GM21515 (cell line): ENCODE data around the gene ZCRB1.

Experiments
- ATAC-seq: cut with Tn5 transposase; IDR thresholded peaks from one replicate; pipeline ENCODE4 v1.9.1; 2021; ENCODE audit not compliant: unreplicated experiment

Gene ZCRB1

DNA sequence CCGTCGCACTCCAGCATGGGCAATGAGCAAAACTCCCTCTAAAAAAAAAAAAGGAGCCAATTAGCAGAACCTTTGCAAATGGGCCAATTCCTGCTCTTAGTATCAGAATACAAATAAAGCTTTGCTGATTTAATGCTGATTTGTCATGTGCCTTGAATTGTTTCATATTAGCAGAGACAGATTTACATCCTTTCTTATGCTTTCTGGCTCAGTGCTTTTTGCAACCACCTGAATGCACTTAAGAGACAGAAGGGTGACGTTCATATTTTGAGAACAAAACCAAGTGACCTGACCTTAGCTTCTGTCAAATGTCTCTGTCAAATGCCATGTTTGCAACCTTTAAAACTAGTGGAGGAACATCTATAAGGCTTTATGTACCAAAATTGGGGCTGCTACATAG, 44.0 kb downstream of the ZCRB1 start:
- no peak for ATAC-seq

DNA sequence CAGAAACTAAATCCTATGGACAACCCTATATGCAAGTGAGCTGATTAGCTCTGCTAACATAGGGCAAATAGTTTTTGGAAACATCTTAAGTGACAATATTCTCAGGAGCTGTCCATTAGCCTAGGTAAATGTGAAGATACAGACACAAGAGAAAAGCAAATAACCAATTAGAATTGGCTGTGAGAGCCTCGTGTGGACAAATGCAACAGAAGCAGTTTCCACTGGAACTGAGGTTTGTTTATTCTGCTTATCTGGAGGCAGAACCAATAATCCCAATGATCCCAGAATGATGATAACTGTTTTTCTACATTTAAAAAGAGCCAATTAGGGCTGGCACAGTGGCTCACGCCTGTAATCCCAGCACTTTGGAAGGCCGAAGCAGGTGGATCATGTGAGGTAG, 44.6 kb downstream of the ZCRB1 start:
- no peak for ATAC-seq

DNA sequence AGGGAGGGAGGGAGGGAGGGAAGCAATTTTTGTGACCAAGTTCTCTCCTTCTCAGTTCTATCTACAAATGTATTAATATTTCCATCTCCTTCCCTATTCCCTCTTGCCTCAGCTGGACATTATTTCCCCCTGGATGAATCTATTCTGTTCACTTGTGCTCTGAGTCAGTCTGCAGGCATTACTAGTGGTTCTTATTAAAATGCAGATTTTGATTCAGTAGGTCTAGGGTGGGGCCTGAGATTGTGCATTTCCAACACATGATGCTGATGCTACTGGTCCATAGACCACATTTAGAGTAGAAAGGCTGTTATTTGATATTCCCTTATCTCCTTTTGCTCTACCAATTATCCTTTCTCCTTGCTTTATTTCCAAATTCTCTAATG, 47.8 kb downstream of the ZCRB1 start:
- ATAC-seq: no peak

DNA sequence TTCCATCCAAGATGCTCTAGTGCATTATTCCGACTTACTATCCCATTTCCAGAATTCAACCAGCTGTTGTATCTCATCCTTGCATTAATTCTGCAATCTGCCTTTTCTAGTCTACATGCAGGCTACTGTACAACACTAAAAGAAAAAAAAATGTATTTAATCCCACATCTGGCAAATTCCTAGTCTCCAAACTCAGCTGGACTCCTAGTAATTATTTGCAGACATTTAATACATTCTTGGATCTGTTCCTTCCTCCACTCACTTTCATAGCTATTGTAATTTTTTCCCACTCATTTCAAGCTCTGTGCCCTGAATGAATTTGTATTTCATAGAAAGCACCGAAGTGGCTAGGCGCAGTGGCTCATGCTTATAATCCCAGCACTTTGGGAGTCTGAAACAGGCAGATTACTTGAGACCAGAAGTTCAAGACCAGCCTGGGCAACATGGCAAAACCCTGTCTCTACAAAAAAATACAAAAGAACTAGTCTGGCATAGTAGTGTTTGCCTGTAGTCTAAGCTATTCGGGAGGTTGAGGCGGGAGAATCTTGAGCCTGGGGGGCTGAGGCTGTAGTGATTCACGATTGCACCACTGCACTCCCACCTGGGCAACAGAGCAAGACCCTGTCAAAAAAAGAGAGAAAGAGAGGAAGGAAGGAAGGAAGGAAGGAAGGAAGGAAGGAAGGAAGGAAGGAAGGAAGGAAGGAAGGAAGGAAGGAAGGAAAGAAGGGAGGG, 48.3 kb downstream of the ZCRB1 start:
- ATAC-seq: no peak

DNA sequence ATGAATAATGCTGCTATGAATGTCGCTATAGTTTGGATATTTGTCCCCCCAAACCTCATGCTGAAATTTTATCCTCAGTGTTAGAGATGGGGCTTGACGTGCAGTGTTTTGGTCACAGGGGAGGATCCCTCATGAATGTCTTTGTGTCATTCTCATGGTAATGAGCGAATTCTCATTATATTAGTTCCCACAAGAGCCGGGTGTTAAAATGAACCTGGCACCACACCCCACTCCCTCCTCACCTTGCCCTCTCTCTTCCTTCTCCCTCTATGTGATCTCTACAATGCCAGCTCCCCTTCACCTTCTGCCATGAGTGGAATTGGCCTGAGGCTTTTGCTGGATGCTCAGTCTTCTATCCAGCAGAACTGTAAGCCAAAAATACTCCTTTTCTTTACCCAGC, 50.4 kb downstream of the ZCRB1 start:
- ATAC-seq: no peak

DNA sequence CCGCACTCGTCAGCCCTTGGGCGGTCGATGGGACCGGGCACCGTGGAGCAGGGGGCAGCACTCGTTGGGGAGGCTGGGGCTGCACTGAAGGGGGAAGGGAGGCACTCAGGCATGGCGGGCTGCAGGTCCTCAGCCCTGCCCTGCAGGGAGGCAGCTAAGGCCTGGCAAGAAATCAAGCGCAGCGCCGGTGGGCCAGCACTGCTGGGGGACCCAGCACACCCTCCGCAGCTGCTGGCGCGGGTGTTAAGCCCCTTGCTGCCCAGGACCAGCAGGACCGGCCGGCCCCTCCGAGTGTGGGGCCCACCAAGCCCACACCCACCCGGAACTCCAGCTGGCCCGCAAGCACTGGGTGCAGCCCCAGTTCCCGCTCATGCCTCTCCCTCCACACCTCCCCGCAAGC, 52.2 kb downstream of the ZCRB1 start:
- no peak for ATAC-seq

DNA sequence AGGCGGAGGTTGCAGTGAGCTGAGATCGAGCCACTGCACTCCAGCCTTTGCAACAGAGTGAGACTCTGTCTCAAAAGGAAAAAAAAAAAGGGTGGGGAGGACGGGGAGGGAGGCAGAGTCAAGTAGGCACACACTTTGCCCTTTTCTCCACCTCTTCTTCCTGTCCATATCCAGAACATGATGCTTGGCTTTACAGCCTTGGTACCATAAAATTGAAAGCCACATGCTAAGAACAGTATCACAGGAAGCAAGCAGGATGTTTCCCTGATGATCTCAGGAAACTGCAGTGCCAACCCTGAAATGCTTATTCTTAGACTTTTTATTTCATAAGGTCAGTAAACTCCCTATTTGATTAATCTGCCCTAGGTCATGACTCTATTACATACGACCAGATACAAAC, 55.3 kb downstream of the ZCRB1 start:
- no peak for ATAC-seq

DNA sequence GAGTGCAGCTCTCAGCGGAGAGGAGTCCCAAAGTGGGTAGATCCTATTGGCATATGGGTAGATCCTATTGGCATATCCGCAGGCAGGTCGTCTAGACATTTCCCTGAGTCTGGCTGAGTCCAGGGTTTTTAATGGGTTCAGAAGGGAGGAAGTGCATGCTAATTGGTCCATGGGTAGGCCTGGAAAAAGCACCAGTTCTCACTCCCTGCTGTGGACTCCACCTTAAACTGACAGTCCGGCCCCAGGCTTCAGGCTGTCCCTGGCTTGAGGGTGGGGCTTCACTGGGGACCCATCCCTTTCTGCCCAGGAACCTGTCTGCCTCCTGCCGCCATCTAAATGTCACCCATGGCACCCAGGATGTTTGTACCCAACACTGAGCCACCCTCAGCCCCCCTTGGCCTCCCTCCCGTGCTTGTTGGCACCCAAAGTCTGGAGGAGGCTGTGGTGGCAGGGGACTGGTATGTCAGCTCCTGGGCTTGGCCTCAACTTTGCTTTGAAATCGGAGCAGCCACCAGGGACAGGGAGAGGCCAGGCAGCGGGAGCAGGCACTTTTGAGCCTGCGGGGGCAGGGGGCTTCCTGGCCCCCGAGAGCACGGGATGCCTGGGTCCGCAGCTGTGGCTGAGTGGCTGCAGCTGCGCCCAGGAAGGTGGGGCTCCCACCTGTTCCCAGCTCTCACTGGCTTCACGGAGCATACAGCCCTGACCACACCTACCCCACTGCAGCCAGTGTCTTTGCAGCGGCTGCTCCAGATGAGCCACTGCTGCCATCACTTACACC, 58.3 kb downstream of the ZCRB1 start:
- ATAC-seq: no peak

DNA sequence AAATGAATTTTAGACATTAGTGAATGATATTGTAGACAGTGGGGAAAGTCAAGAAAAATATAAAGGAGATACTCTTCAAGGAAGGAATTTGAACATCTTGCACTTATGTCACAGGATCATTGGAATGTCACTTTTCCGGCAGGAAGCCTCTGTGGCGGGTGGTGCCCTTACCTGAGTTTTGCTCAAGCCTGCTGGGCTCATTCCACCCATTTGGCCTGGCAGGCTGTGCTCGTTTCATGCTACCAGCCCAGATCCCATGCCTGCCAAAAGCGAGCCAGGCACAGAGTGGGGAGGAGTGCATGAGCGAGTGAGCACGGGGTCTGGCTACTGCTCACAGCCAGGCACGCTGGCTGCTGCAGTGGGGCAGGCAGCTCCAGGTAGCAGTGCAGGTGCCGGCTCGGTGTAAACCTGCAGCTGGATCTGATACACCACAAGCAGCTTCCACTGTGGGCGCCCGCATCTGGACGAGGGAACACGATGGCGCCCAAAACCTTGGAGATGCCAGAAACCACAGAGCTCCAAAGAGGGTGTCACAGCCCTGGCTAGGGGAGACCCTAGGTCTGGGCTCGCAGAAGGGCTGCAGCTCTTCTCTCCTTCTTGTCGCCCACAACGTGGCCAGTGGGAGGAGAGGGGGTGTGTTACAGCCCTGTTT, 59.2 kb downstream of the ZCRB1 start:
- no peak for ATAC-seq

DNA sequence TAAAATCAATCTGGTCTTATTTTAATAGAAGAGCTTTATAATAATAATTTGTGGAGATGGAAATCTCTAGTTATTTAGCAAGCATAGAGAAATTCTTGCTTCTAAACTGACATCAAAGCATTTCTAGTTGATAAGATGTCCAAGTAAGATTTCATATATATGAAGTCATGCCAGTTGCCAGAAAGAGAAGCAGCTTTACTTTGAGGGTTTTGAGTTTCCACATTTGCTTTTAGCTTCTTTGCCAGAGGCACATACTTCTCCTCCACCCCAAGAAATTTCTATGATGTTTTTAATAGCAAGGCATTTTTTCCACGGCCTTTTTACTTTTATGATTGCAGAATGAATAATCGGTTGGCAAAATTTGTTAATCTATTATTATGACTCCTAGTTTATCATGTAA, 63.6 kb downstream of the ZCRB1 start:
- ATAC-seq: no peak
